ENCODE data around the gene ZNF141. TPM values are rescaled to one million over a fixed set of nuclear protein-coding genes. Genes with fewer than 3 reads are reported as not detected.

The ZNF141 gene
- total and polyA plus RNA-seq, 2 of the 4 experiments (the other 2 are of a cell fraction) = 1.8 to 4.7 TPM

DNA sequence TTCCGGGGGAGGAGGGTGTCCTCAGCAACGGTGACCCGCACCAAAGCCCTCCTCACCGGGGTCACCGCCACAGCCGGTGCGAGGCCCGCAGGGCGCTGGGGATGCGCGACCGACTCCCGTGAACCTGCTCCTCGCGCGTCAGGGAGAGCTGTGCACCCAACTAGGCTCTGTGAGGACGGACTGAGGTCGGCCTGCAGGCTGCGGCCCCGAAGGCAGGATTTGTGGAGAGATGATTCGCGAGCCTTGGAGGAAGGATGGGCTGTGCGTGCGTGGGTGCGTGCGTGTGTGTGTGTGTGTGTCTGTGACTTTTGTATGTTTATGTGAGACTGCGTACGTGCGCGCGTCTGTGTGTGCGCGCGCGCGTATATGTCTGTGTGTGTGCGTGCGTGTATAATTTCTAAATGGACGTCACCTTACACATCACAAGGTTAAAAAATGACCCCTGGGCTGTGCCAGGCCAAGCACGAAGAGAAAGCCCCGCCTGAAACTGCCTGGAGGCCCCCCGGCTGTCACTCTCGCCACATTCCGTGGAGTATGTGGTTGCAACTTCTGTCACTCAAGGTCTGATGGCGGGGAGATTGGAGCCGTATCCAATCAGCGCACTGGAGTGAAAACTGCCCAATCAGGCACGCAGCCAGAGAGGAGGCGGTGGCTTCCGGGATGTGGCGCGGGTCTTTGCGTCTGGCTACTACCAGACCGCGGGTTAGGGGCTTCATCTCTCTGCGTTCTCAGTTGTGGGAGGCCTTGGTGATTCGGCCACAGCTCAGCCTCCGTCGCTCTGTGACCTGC lies at the start of gene ZNF141 (continued):
- TF ChIP-seq ELK1 (IDR thresholded peaks at IDR 0.05; ENCODE audit: borderline replicate concordance, low read depth, low read length) = no peak
- no peak; the same call in 1 of the 2 replicates for TF ChIP-seq MXI1 (IDR thresholded peaks at IDR 0.05; ENCODE audit: borderline replicate concordance, low read depth, low read length)
- TF ChIP-seq RAD21 (IDR thresholded peaks at IDR 0.05; ENCODE audit: low read length) = no peak

DNA sequence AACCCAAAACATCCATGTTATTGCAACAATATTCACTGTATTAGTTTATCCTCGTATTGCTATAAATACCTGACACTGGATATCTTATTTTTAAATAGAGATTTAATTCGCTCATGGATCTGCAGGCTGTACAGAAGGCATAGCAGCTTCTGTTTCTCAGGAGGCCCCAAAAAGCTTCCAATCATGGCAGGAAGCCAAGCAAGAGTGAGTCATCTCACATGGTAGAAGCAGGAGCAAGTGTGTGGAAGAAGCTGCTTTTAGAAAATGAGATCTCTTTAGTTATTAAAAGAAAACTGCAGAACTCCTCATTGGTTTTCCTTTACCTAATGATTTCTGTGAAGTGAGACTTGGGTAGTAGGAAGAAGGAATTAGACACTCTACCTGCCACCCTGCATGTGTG lies 48.7 kb upstream of the ZNF141 start:
- H2BK5ac ChIP-seq (ENCODE audit: low read depth, low read length, poor library complexity, severe bottlenecking) = no peak overlapping the region
- H3K27me3 ChIP-seq (ENCODE audit: control insufficient read depth, insufficient read depth, low read length) = no peaks in the 10 kb centered on the region
- H3K23ac ChIP-seq (ENCODE audit: low read depth, low read length) = no peak overlapping the region
- no peaks in the 10 kb centered on the region for H3K9me1 ChIP-seq (ENCODE audit: insufficient read depth, low read length)
- no peak overlapping the region for H3K27ac ChIP-seq (ENCODE audit: insufficient read depth, low read length)
- no peak overlapping the region for H3K18ac ChIP-seq (ENCODE audit: low read depth, low read length)
- intact Hi-C loops (cut with micrococcal nuclease) (no loop called here), in situ Hi-C loops (cut with MboI; ENCODE audit: low sequenced_read_pairs) (no loop called here), dilution Hi-C loops (cut with HindIII; ENCODE audit: low sequenced_read_pairs, unreplicated experiment) (no loop called here)
- no CpG with 5 or more reads among the region's 2 CpGs for WGBS, 2 experiments (ENCODE audit: extremely low coverage in 2 of 2, insufficient read length in 1 of 2)
- ChIA-PET CTCF (no interaction called here), POLR2A (ENCODE audit: unreplicated experiment) (no interaction called here)
- no peak overlapping the region for H2AK5ac ChIP-seq (ENCODE audit: low read depth, low read length)
- ATAC-seq (ENCODE audit: low read depth) = no peak
- BruUV-seq (replicated peaks) = no TSS peak
- no peak overlapping the region for H4K8ac ChIP-seq (ENCODE audit: low read depth in 2 of 2, low read length in 2 of 2)
- H4K91ac ChIP-seq (ENCODE audit: insufficient read depth, low read depth, low read length) = no peak overlapping the region
- H3K14ac ChIP-seq (replicated peaks; ENCODE audit: low read depth, low read length) = no peak overlapping the region
- no peaks in the 10 kb centered on the region for H3K79me1 ChIP-seq (ENCODE audit: low read depth in 1 of 2, low read length in 2 of 2)
- H3K9me3 ChIP-seq (ENCODE audit: control insufficient read depth, insufficient read depth, low read length) = peaks cover 24% of the 10 kb centered on the region
- no peak overlapping the region for H2BK20ac ChIP-seq (ENCODE audit: low read depth, low read length)
- no peaks in the 10 kb centered on the region for H4K20me1 ChIP-seq (ENCODE audit: insufficient read depth, low read length)
- no peak overlapping the region for H3K4ac ChIP-seq (ENCODE audit: low read depth, low read length)
- no peak overlapping the region for H2BK15ac ChIP-seq (ENCODE audit: low read depth, low read length)
- H3K4me2 ChIP-seq (ENCODE audit: low read depth, low read length) = no peak overlapping the region
- no peak overlapping the region for H3K4me3 ChIP-seq (ENCODE audit: insufficient read depth, low read depth, low read length)
- H2AFZ ChIP-seq (replicated peaks; ENCODE audit: low read length, poor library complexity) = no peak overlapping the region
- H3K4me1 ChIP-seq (ENCODE audit: control insufficient read depth, insufficient read depth, low read length) = no peaks in the 10 kb centered on the region
- H2BK120ac ChIP-seq (ENCODE audit: low read depth, low read length) = no peak overlapping the region
- H3K9ac ChIP-seq (ENCODE audit: low read depth, low read length) = no peak overlapping the region
- no peak overlapping the region for H3K56ac ChIP-seq (ENCODE audit: extremely low read depth, insufficient read depth, low read length)
- H2AK9ac ChIP-seq (replicated peaks; ENCODE audit: low read depth, low read length, poor library complexity) = no peak overlapping the region
- no peak overlapping the region for H4K5ac ChIP-seq (ENCODE audit: low read depth, low read length)
- no peak for DNase-seq
- H3K36me3 ChIP-seq (ENCODE audit: control insufficient read depth, insufficient read depth, low read length) = no peaks in the 10 kb centered on the region
- TF ChIP-seq FOS (IDR thresholded peaks at IDR 0.05; ENCODE audit: low read depth, low read length) = no peak
- no peak for TF ChIP-seq SMC3 (IDR thresholded peaks at IDR 0.05; ENCODE audit: low read depth, low read length)
- TF ChIP-seq MXI1 (IDR thresholded peaks at IDR 0.05; ENCODE audit: borderline replicate concordance, low read depth, low read length) = no peak
- no peak for TF ChIP-seq MAZ (IDR thresholded peaks at IDR 0.05; ENCODE audit: borderline replicate concordance, low read depth, low read length)
- no peak for TF ChIP-seq ELK1 (IDR thresholded peaks at IDR 0.05; ENCODE audit: borderline replicate concordance, low read depth, low read length)
- TF ChIP-seq USF2 (IDR thresholded peaks at IDR 0.05; ENCODE audit: low read depth, low read length) = no peak
- no peak for TF ChIP-seq NFE2L2 (IDR thresholded peaks at IDR 0.05; ENCODE audit: low read depth, low read length)
- TF ChIP-seq RFX5 (IDR thresholded peaks at IDR 0.05; ENCODE audit: low read depth, low read length) = no peak
- no peak for TF ChIP-seq CTCF (conservative IDR thresholded peaks at IDR 0.05; ENCODE audit: low read depth, low read length)

Measured in IMR-90 (cell line).